Mammary epithelial cell (primary cell): ENCODE measurements around the gene NXPH3.

Source experiments
- EZH2 ChIP-seq: IDR thresholded peaks from 2 replicates; pipeline ENCODE4 v1.6.1; 2012; ENCODE audit warnings: low read length, inconsistent platforms, borderline replicate concordance
- TF ChIP-seq, protein P1 (sequence below), 2 donors: IDR thresholded peaks in 1 of 2; conservative IDR thresholded peaks in 1 of 2; 2 replicates each; pipeline ENCODE4 v1.5.1; 2011 to 2012; ENCODE audit warnings: inconsistent platforms in 2 of 2, low read length in 2 of 2, mild to moderate bottlenecking in 2 of 2, control low read depth in 1 of 2, low read depth in 1 of 2; ENCODE audit not compliant: insufficient read depth in 1 of 2; ENCODE audit errors: extremely low read depth in 1 of 2

DNA sequence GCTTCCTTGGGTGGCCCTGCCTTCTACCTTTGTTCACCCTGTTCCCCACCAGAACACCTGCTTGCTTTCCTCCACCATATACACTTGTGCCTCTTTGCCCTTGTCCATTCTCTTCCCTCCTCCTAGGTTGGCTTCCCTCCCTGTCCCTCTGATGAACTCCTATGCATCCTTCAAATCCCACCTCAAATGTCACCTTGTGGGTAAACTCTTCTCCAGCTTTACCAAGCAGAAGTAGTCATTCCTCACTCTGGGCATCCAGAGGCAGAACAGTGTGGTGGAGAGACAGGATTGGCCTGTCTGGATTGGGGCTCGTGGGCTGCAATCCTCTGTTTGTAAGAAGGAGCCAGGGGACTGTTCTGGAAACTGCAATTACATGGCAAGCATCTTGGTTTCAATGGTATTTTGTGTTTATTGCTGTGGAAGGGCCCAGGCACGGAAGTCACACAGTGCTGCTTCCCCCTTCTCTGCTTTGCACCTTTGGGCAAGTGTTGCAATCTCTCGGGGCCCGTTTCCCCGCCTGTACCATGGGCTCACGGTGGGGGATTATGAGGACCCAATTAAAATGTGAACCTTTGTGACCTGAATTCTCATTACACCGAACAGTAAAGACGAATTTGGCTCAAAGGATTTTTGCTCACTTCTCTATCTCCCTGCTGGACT lies 21.9 kb upstream of the NXPH3 start:
- TF ChIP-seq EZH2: no peak
- TF ChIP-seq, protein P1, sequence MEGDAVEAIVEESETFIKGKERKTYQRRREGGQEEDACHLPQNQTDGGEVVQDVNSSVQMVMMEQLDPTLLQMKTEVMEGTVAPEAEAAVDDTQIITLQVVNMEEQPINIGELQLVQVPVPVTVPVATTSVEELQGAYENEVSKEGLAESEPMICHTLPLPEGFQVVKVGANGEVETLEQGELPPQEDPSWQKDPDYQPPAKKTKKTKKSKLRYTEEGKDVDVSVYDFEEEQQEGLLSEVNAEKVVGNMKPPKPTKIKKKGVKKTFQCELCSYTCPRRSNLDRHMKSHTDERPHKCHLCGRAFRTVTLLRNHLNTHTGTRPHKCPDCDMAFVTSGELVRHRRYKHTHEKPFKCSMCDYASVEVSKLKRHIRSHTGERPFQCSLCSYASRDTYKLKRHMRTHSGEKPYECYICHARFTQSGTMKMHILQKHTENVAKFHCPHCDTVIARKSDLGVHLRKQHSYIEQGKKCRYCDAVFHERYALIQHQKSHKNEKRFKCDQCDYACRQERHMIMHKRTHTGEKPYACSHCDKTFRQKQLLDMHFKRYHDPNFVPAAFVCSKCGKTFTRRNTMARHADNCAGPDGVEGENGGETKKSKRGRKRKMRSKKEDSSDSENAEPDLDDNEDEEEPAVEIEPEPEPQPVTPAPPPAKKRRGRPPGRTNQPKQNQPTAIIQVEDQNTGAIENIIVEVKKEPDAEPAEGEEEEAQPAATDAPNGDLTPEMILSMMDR (conservative IDR thresholded peaks at IDR 0.05 in 1 of 2, IDR thresholded peaks at IDR 0.05 in 1 of 2; ENCODE audit: extremely low read depth in 1 of 2, insufficient read depth in 1 of 2, low read depth in 1 of 2, low read length in 2 of 2): no peak
